ENCODE data around the gene ZNF408.

Gene ZNF408

DNA sequence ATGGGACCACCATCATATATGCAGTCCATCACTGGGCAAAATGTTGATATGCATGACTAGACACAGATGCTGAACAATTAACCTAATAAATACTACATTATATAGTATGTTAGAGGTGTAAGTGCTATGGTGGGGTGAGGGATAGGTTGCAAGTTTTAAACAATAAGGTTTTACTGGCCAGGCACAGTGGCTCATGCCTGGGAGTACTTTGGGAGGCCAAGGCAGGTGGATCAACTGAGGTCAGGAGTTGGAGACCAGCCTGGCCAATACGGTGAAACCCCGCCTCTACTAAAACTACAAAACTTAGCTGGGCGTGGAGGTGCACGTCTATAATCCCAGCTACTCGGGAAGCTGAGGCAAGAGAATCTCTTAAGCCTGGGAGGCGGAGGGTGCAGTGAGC is 46.3 kb downstream of the ZNF408 start:
- Mint-ChIP-seq H3K36me3 (ENCODE audit: low read depth) (peaks cover 85% of the 10 kb centered on the region), H3K4me1 (no peaks in the 10 kb centered on the region), H3K27me3 (ENCODE audit: low read depth, poor library complexity) (no peaks in the 10 kb centered on the region), H3K27ac (no peak overlapping the region), H3K4me3 (no peak overlapping the region), H3K9me3 (no peaks in the 10 kb centered on the region)
- TF ChIP-seq, protein P1, sequence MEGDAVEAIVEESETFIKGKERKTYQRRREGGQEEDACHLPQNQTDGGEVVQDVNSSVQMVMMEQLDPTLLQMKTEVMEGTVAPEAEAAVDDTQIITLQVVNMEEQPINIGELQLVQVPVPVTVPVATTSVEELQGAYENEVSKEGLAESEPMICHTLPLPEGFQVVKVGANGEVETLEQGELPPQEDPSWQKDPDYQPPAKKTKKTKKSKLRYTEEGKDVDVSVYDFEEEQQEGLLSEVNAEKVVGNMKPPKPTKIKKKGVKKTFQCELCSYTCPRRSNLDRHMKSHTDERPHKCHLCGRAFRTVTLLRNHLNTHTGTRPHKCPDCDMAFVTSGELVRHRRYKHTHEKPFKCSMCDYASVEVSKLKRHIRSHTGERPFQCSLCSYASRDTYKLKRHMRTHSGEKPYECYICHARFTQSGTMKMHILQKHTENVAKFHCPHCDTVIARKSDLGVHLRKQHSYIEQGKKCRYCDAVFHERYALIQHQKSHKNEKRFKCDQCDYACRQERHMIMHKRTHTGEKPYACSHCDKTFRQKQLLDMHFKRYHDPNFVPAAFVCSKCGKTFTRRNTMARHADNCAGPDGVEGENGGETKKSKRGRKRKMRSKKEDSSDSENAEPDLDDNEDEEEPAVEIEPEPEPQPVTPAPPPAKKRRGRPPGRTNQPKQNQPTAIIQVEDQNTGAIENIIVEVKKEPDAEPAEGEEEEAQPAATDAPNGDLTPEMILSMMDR (IDR thresholded peaks at IDR 0.05): no peak
- DNase-seq: no peak
